GM18498 (cell line): Measurements from ENCODE around the gene CDKN2B.
"Not testable (repeated sequence)": the region's sequence is repeated elsewhere in the genome, so short reads cannot be mapped to it uniquely, and the experiment has no call there.

ENCODE experiments used
- ATAC-seq: cut with Tn5 transposase; IDR thresholded peaks from one replicate; pipeline ENCODE4 v1.9.1; 2021; ENCODE audit warnings: mild to moderate bottlenecking, moderate library complexity; ENCODE audit not compliant: unreplicated experiment

CDKN2B gene

GRCh38 chr9:21970800-21971640 lies 38.1 kb downstream of the CDKN2B start:
- ATAC-seq: no peak

- no peak for ATAC-seq
Observed at GRCh38 chr9:21969951-21970799, 38.9 kb downstream of the CDKN2B start.

GRCh38 chr9:21969011-21969940 lies 39.8 kb downstream of the CDKN2B start:
- ATAC-seq: no peak

- ATAC-seq: no peak
Observed at GRCh38 chr9:21968331-21969010, 40.6 kb downstream of the CDKN2B start.

- ATAC-seq: no peak
Observed at GRCh38 chr9:21967702-21968101, 41.4 kb downstream of the CDKN2B start.

- ATAC-seq: no peak
Observed at GRCh38 chr9:21967169-21967568, 41.9 kb downstream of the CDKN2B start.

GRCh38 chr9:21966140-21966851 lies 42.8 kb downstream of the CDKN2B start:
- no peak for ATAC-seq

GRCh38 chr9:21965401-21965951 lies 43.6 kb downstream of the CDKN2B start:
- peak; percentile 88 for ATAC-seq

GRCh38 chr9:21964925-21965385 lies 44.1 kb downstream of the CDKN2B start:
- ATAC-seq: peak; percentile 69

GRCh38 chr9:21961569-21961968 lies 47.5 kb downstream of the CDKN2B start:
- no peak for ATAC-seq

GRCh38 chr9:21959268-21959667 lies 49.8 kb downstream of the CDKN2B start:
- ATAC-seq: not testable (repeated sequence)

GRCh38 chr9:21958833-21959232 lies 50.3 kb downstream of the CDKN2B start:
- no peak for ATAC-seq
